Neuronal stem cell (in vitro differentiated cells): Measurements from ENCODE around the gene CPXM1.

Experiments used
- DNase-seq: peaks from one replicate; pipeline ENCODE4 v3.0.0-alpha.2; 2013; ENCODE audit warnings: low spot score
- H2AFZ ChIP-seq: one replicate; pipeline ENCODE4 v1.6.1; 2013; ENCODE audit warnings: mild to moderate bottlenecking, low read length, inconsistent platforms
- H2AK5ac ChIP-seq: 2 replicates; pipeline ENCODE4 v1.6.1; 2013; ENCODE audit warnings: low read depth, mild to moderate bottlenecking, inconsistent platforms, low read length, moderate library complexity, mixed read lengths
- H2BK120ac ChIP-seq: 2 replicates; pipeline ENCODE4 v1.6.1; 2013; ENCODE audit warnings: low read depth, mild to moderate bottlenecking, inconsistent platforms, low read length, moderate library complexity, mixed read lengths
- H2BK12ac ChIP-seq: one replicate; pipeline ENCODE4 v1.6.1; 2013; ENCODE audit warnings: low read length, inconsistent platforms
- H2BK15ac ChIP-seq: 2 replicates; pipeline ENCODE4 v1.6.1; 2013; ENCODE audit warnings: mild to moderate bottlenecking, low read length, inconsistent platforms, mixed read lengths
- H2BK5ac ChIP-seq: one replicate; pipeline ENCODE4 v1.6.1; 2013; ENCODE audit warnings: inconsistent platforms, mild to moderate bottlenecking, low read length, moderate library complexity
- H3K14ac ChIP-seq: one replicate; pipeline ENCODE4 v1.6.1; 2013; ENCODE audit warnings: low read length, inconsistent platforms
- H3K18ac ChIP-seq: 2 replicates; pipeline ENCODE4 v1.6.1; 2013; ENCODE audit warnings: low read length, inconsistent platforms
- H3K23ac ChIP-seq: 2 replicates; pipeline ENCODE4 v1.6.1; 2013; ENCODE audit warnings: low read depth, mild to moderate bottlenecking, mixed read lengths, low read length, inconsistent platforms; ENCODE audit not compliant: poor library complexity
- H3K27ac ChIP-seq: replicated peaks from 3 replicates; pipeline ENCODE4 v1.5.1; 2013; ENCODE audit warnings: low read length, inconsistent platforms
- H3K27me3 ChIP-seq, 3 experiments: 2 replicates each; pipeline ENCODE4 v1.6.1; 2013; ENCODE audit warnings: low read length in 3 of 3, mild to moderate bottlenecking in 2 of 3, inconsistent platforms in 1 of 3, low read depth in 1 of 3, mixed read lengths in 1 of 3, moderate library complexity in 1 of 3; ENCODE audit not compliant: control insufficient read depth in 3 of 3, insufficient read depth in 3 of 3
- H3K36me3 ChIP-seq, 2 donors: replicated peaks in 1 of 2; 2 replicates each; pipeline ENCODE4 v1.6.1; 2013; ENCODE audit warnings: low read length in 2 of 2; ENCODE audit not compliant: control insufficient read depth in 2 of 2, insufficient read depth in 2 of 2
- H3K4ac ChIP-seq: 2 replicates; pipeline ENCODE4 v1.6.1; 2013; ENCODE audit warnings: inconsistent platforms, mild to moderate bottlenecking, low read length, moderate library complexity
- H3K4me1 ChIP-seq, 2 donors: 1 replicate in 1 of 2; 2 replicates in 1 of 2; pipeline ENCODE4 v1.6.1; 2013; ENCODE audit warnings: low read length in 2 of 2, low read depth in 1 of 2; ENCODE audit not compliant: control insufficient read depth in 2 of 2, insufficient read depth in 1 of 2
- H3K4me2 ChIP-seq: one replicate; pipeline ENCODE4 v1.6.1; 2013; ENCODE audit warnings: mild to moderate bottlenecking, low read length, inconsistent platforms; ENCODE audit not compliant: insufficient read depth, poor library complexity, severe bottlenecking
- H3K4me3 ChIP-seq, 2 donors: 2 replicates each; pipeline ENCODE4 v1.5.1; 2013; ENCODE audit warnings: low read length in 2 of 2, mild to moderate bottlenecking in 2 of 2, inconsistent platforms in 1 of 2, moderate library complexity in 1 of 2
- H3K79me1 ChIP-seq: one replicate; pipeline ENCODE4 v1.6.1; 2013; ENCODE audit warnings: low read depth, mild to moderate bottlenecking, inconsistent platforms, low read length, moderate library complexity
- H3K9ac ChIP-seq: one replicate; pipeline ENCODE4 v1.6.1; 2013; ENCODE audit warnings: mild to moderate bottlenecking, low read depth, low read length, inconsistent platforms; ENCODE audit not compliant: poor library complexity
- H3K9me3 ChIP-seq, 2 donors: replicated peaks in 1 of 2; 2 replicates each; pipeline versions ENCODE3 to v1.6.1; 2013; ENCODE audit warnings: low read length in 2 of 2, mild to moderate bottlenecking in 2 of 2, inconsistent platforms in 1 of 2, low read depth in 1 of 2, mixed read lengths in 1 of 2, moderate library complexity in 1 of 2; ENCODE audit not compliant: control insufficient read depth in 2 of 2, insufficient read depth in 1 of 2
- H4K8ac ChIP-seq: one replicate; pipeline ENCODE4 v1.6.1; 2013; ENCODE audit warnings: low read depth, mild to moderate bottlenecking, inconsistent platforms, low read length, moderate library complexity
- H4K91ac ChIP-seq: one replicate; pipeline ENCODE4 v1.6.1; 2013; ENCODE audit warnings: low read length, low read depth, mild to moderate bottlenecking, inconsistent platforms; ENCODE audit not compliant: poor library complexity
- WGBS, 2 donors: extraction: QIAGEN DNeasy Blood & Tissue Kit; methylation state at CpG; one replicate each; pipeline ENCODE4 v1.1.7; 2013; ENCODE audit warnings: missing lambda C conversion rate in 2 of 2, mixed read lengths in 1 of 2; ENCODE audit not compliant: insufficient read length in 2 of 2, insufficient replicate concordance in 1 of 2; ENCODE audit errors: extremely low coverage in 2 of 2; 5-methylcytosine and 5-hydroxymethylcytosine counted together

CPXM1 gene

DNA sequence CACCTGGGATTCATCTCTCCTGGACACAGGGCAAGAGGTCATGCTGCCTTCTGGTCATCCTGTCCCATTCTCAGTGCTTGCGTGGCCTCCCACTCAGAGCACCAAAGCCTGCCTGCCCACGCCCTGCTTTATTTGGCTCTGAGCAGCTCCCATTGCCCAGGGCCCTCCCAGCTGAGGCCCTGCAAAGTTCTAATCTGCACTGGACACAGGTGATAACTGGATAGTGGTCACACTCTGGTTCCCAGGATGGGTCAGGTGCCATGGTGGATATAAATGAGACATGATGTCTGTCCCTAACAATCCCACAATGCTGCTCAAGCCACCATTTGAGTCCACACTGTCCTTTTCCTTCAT is 39.5 kb downstream of the CPXM1 start:
- Histone ChIP-seq H4K91ac (no peak overlapping the region), H3K4ac (no peak overlapping the region), H2BK5ac (no peak overlapping the region), H3K14ac (no peak overlapping the region), H2BK15ac (no peak overlapping the region), H3K4me3 (no peak overlapping the region), H2AFZ (no peak overlapping the region), H3K4me2 (no peak overlapping the region), H3K36me3 (no peaks in the 10 kb centered on the region), H3K79me1 (no peaks in the 10 kb centered on the region), H3K23ac (peak overlapping the region; percentile 3), H3K27me3 (peaks cover 0 to 15% (median 0%) of the 10 kb centered on the region in 3 experiments), H2BK12ac (no peak overlapping the region), H3K9me3 (no peaks in the 10 kb centered on the region), H3K4me1 (peaks cover 0 to 10% of the 10 kb centered on the region in 2 donors), H3K9ac (no peak overlapping the region), H3K27ac (no peak overlapping the region), H2AK5ac (no peak overlapping the region), H3K18ac (no peak overlapping the region), H4K8ac (no peak overlapping the region), H2BK120ac (no peak overlapping the region)
- WGBS, 2 donors, result no CpG with 5 or more reads among the region's 2 CpGs
- DNase-seq, result no peak

DNA sequence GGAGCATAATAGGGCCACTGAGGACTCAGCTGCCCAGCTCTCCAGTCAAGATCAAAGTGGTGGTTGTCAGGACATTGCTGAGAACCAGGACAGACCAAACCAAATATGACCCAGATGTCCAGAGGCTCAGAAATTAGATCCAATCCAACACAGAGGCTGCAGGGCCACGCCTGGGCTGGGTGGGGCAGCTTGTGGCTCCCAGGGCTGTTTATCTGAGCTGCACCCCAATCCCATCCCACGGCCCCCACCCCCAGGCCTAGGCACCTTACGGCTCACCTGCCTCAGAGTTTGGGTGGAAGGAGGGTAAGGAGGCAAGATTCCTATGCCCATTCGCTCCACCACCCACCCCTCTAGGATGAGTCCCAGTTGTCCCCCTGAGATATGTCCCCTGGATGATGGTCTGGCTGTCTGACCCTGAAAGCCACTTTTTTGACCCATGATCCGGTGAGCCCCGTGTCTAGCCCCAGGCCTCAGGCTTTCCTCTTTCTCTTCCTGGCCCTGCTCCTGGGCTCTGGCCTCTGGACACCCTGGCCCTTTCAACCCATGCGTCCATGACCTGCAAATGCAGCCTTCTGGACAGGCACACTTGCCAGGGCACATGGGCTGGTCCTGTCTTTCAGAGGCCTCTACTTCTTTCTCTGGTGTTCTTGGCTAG is 40.0 kb downstream of the CPXM1 start:
- Histone ChIP-seq H3K79me1 (no peaks in the 10 kb centered on the region), H3K4me1 (peaks cover 0 to 10% of the 10 kb centered on the region in 2 donors), H3K18ac (no peak overlapping the region), H3K4ac (no peak overlapping the region), H3K9ac (no peak overlapping the region), H3K4me2 (no peak overlapping the region), H3K9me3 (no peaks in the 10 kb centered on the region), H2BK5ac (no peak overlapping the region), H2AK5ac (no peak overlapping the region), H2BK15ac (no peak overlapping the region), H2BK12ac (no peak overlapping the region), H3K27ac (no peak overlapping the region), H2AFZ (no peak overlapping the region), H3K27me3 (peaks cover 0 to 15% (median 2%) of the 10 kb centered on the region in 3 experiments), H4K91ac (no peak overlapping the region), H3K23ac (no peak overlapping the region), H4K8ac (no peak overlapping the region), H3K36me3 (no peaks in the 10 kb centered on the region), H3K14ac (no peak overlapping the region), H2BK120ac (no peak overlapping the region), H3K4me3 (no peak overlapping the region)
- no peak for DNase-seq
- no CpG with 5 or more reads among the region's 7 CpGs for WGBS, 2 donors

DNA sequence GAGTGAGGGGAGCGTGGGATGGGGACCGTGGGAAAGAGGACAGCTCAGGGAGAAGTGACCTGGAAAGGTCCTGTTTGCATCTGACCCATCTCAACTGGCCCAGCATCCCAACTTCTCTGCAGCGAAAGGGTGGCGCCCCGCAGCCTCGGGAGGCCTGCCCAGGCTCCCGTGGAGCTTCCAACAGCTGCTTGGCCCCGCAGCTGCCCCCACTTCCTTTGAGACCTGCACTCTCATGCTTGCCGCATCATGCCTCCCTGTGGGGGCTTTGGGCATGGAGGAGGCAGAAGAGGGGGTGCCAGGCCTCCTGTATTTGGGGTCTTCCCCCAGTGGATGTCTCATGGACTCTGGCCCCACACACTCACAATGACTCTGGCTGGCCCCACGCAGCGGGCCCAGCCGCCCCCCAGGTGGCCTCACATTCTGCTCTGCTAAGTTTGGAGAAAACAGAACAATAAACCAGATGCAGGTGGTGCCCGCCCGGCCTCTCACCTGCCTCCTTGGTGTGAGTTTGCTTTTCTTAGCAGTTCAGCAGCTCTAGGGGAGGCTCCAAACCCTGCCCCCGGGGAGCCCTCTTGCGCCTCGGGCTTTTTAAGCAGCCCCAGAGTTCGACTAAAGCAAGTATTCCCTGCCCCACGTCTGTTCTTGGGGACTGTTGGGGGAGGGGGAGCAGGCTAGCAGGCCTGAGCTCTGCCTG is 40.7 kb downstream of the CPXM1 start:
- H3K27me3 ChIP-seq, result peaks cover 0 to 20% (median 6%) of the 10 kb centered on the region in 3 experiments
- H3K36me3 ChIP-seq, result no peaks in the 10 kb centered on the region
- no peak overlapping the region for H3K27ac ChIP-seq
- WGBS, 2 donors, result no CpG with 5 or more reads among the region's 19 CpGs
- H2BK12ac ChIP-seq, result no peak overlapping the region
- H2BK120ac ChIP-seq, result no peak overlapping the region
- no peak overlapping the region for H4K8ac ChIP-seq
- peak overlapping the region; percentile 46 for H2AK5ac ChIP-seq
- H3K23ac ChIP-seq, result peak overlapping the region; percentile 52
- H4K91ac ChIP-seq, result no peak overlapping the region
- no peak overlapping the region for H2BK15ac ChIP-seq
- peak overlapping the region; percentile 51 for H3K14ac ChIP-seq
- DNase-seq, result no peak
- H3K4me1 ChIP-seq, result peaks cover 0 to 10% of the 10 kb centered on the region in 2 donors
- H3K4me2 ChIP-seq, result no peak overlapping the region
- H2BK5ac ChIP-seq, result peak overlapping the region; percentile 8
- no peaks in the 10 kb centered on the region for H3K9me3 ChIP-seq
- H3K4ac ChIP-seq, result no peak overlapping the region
- H3K4me3 ChIP-seq, result peak overlapping the region in 1 of 2 donors; percentile 11
- no peaks in the 10 kb centered on the region for H3K79me1 ChIP-seq
- H3K9ac ChIP-seq, result peak overlapping the region; percentile 1
- peak overlapping the region; percentile 9 for H2AFZ ChIP-seq
- H3K18ac ChIP-seq, result peak overlapping the region; percentile 70

DNA sequence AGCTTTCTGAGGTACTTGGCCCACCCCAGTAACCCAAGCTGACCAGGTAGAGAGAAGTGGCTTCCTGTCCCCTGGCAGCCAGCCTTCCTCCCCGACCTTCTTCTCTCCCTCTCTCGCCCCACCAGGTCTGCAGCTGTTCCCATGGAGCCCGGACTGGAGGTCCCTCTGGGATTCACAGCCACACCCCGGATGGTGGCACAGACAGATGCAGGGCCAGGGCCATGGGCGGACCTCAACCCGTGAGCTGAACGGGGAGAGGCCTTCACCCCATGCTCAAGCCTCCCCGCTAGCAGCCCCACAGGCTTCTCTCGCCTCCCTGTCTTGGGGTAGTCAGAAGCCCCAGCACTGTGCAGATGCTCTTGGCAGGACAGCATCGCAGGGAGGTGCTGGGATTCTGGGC is 41.3 kb downstream of the CPXM1 start:
- H3K27me3 ChIP-seq, result peaks cover 0 to 26% (median 6%) of the 10 kb centered on the region in 3 experiments
- WGBS, 2 donors, result no CpG with 5 or more reads among the region's 10 CpGs

More for the DNA sequence above, 41.3 kb downstream of the CPXM1 start:
- Histone ChIP-seq H3K9ac (no peak overlapping the region), H2AFZ (no peak overlapping the region), H4K91ac (no peak overlapping the region), H3K79me1 (no peaks in the 10 kb centered on the region), H2BK15ac (no peak overlapping the region), H2BK12ac (no peak overlapping the region), H3K27ac (no peak overlapping the region), H3K36me3 (no peaks in the 10 kb centered on the region), H3K23ac (peak overlapping the region; percentile 52), H3K4me3 (peak overlapping the region in 1 of 2 donors; percentile 11), H3K9me3 (no peaks in the 10 kb centered on the region), H2BK5ac (no peak overlapping the region), H4K8ac (no peak overlapping the region), H2AK5ac (peak overlapping the region; percentile 46), H2BK120ac (no peak overlapping the region), H3K14ac (no peak overlapping the region), H3K18ac (no peak overlapping the region), H3K4me2 (no peak overlapping the region), H3K4ac (no peak overlapping the region), H3K4me1 (peaks cover 2 to 12% of the 10 kb centered on the region in 2 donors)
- no peak for DNase-seq
